Measurements from ENCODE around the gene CFAP410.

DNA sequence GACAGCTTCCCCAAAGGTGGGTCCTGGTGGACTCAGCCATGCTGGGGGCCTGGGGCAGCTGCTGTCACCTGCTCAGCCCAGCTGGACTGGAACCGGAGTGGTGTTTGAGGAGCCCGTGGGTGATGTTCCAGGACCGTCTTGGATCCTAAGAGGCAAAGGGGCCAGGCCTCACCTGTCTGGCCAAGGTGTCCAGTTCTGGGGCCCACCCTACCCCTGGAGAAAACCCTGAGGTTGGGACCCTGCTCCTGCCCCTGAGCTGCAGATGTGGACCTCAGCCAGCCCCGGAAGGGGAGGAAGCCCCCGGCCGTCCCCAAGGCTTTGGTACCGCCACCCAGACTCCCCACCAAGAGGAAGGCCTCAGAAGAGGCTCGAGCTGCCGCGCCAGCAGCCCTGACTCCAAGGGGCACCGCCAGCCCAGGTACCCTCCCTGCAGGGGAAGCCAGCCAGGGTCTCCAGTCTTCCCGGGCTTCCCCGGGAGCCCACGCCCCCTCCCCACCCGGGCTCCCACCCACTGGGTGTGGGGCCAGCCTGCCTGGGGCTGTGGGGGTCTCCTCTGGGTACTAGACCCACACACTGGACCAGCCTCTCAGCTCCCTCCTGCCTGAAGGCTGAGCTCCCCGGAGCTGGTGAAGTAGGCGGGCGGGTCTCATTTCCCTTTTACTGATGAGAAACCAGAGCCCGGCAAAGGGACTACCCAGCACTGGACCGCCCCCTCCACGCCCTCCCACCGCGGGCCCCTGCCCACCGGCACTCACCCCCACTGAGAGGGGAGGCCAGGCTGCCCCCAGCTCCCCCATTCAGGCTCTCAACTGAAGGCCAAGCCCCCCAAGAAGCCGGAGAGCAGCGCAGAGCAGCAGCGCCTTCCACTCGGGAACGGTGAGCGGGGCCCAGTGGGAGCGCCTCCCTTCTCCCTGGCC lies 52.2 kb downstream of the CFAP410 start:
- TF ChIP-seq, protein P1, sequence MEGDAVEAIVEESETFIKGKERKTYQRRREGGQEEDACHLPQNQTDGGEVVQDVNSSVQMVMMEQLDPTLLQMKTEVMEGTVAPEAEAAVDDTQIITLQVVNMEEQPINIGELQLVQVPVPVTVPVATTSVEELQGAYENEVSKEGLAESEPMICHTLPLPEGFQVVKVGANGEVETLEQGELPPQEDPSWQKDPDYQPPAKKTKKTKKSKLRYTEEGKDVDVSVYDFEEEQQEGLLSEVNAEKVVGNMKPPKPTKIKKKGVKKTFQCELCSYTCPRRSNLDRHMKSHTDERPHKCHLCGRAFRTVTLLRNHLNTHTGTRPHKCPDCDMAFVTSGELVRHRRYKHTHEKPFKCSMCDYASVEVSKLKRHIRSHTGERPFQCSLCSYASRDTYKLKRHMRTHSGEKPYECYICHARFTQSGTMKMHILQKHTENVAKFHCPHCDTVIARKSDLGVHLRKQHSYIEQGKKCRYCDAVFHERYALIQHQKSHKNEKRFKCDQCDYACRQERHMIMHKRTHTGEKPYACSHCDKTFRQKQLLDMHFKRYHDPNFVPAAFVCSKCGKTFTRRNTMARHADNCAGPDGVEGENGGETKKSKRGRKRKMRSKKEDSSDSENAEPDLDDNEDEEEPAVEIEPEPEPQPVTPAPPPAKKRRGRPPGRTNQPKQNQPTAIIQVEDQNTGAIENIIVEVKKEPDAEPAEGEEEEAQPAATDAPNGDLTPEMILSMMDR (IDR thresholded peaks at IDR 0.05; ENCODE audit: low read depth, low read length): no peak
- TF ChIP-seq, protein P2, sequence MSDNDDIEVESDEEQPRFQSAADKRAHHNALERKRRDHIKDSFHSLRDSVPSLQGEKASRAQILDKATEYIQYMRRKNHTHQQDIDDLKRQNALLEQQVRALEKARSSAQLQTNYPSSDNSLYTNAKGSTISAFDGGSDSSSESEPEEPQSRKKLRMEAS (IDR thresholded peaks at IDR 0.05; ENCODE audit: low read depth, low read length): no peak
- no peak for TF ChIP-seq MYC (IDR thresholded peaks at IDR 0.05; ENCODE audit: low read depth, low read length)
